NCI-H345 treated with DMSO at 0.1 percent for 48 hours (cell line): ENCODE results near the gene NUMA1.

Experiments
- DNase-seq: peaks from one replicate; lab custom pipeline; 2025; ENCODE audit not compliant: unreplicated experiment; lab: John Stamatoyannopoulos, UW

The NUMA1 gene

GRCh38 chr11:72018171-72018570 is 62.2 kb downstream of the NUMA1 start:
- no peak for DNase-seq

GRCh38 chr11:72015511-72016061 is 64.8 kb downstream of the NUMA1 start:
- no peak for DNase-seq

- DNase-seq, result no peak
These were observed 65.5 kb downstream of the NUMA1 start for GRCh38 chr11:72014761-72015320.

- DNase-seq, result no peak
These were observed 66.3 kb downstream of the NUMA1 start for GRCh38 chr11:72013765-72014711.

- no peak for DNase-seq
These were observed 67.2 kb downstream of the NUMA1 start for GRCh38 chr11:72012897-72013721.

- no peak for DNase-seq
These were observed 68.2 kb downstream of the NUMA1 start for GRCh38 chr11:72012091-72012630.

- DNase-seq, result no peak
These were observed 69.7 kb downstream of the NUMA1 start for GRCh38 chr11:72010529-72011233.

GRCh38 chr11:72009156-72009555 is 71.2 kb downstream of the NUMA1 start:
- no peak for DNase-seq

GRCh38 chr11:72008728-72009127 is 71.6 kb downstream of the NUMA1 start:
- no peak for DNase-seq

GRCh38 chr11:72007587-72007986 is 72.8 kb downstream of the NUMA1 start:
- DNase-seq, result no peak

- DNase-seq, result no peak
These were observed 73.3 kb downstream of the NUMA1 start for GRCh38 chr11:72007089-72007476.

GRCh38 chr11:72006309-72007088 is 73.8 kb downstream of the NUMA1 start:
- DNase-seq, result no peak

GRCh38 chr11:72005347-72006260 is 74.7 kb downstream of the NUMA1 start:
- no peak for DNase-seq

GRCh38 chr11:72004515-72005346 is 75.6 kb downstream of the NUMA1 start:
- DNase-seq, result no peak

GRCh38 chr11:72003776-72004171 is 76.6 kb downstream of the NUMA1 start:
- no peak for DNase-seq

GRCh38 chr11:72002841-72003775 is 77.2 kb downstream of the NUMA1 start:
- DNase-seq, result no peak
